GM18520 (cell line): Measurements from ENCODE around the gene COPS7A.

Source experiments
- ATAC-seq: cut with Tn5 transposase; IDR thresholded peaks from one replicate; pipeline ENCODE4 v1.9.1; 2021; ENCODE audit not compliant: unreplicated experiment

The COPS7A gene

DNA sequence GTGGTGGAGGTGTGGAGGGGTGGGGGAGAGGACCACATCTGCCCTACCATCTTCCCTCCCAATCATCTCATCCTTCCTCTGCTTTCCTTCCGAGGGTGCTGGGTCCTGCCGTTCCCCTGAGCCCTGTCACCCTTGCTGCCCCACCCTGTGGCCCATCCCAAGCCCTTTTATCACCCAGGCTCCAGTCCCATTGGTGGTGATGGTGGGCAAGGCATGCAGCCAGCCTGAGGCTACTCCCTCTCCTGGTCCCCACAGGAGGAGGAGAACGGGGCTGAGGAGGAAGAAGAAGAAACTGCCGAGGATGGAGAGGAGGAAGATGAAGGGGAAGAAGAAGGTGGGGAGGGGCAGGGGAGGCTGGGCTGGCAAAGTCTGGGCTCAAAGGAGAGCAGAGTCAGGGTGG lies 45.8 kb downstream of the COPS7A start:
- no peak for ATAC-seq

DNA sequence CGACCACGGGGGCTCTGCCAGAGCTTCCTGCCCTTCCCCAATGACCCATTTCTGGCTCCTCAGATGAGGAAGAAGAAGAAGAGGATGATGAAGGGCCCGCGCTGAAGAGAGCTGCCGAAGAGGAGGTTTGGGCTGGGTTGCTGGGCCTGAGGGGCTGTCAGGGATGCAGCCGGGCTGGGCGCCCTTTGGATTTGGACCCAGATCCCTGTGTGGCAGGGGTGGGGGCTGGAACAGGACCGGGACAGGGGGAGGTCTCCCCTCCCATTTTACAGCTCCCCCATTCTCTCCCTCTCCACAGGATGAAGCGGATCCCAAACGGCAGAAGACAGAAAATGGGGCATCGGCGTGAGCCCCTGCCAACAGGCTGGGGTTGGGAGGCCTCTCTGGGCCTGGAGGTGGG lies 46.2 kb downstream of the COPS7A start:
- no peak for ATAC-seq

DNA sequence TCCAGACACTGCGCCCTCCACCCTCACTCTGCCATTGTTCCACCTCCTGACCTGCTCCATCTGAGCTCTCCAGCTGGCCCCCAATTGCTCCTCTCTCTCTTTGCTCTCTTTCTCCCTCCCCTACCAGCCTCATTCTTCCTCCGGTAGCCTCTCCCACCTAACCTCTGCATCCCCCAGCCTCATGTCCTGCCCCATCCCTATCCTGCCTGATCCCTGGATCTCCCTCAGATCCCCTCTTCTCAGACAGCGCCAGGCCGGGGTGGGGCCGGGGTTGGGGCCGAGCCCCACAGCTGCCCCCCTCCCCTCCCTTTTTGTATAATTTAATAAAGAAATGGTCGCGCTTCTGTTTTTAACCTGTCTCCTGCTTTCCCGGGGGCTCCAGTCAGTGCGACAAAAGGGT lies 46.8 kb downstream of the COPS7A start:
- ATAC-seq, result no peak

DNA sequence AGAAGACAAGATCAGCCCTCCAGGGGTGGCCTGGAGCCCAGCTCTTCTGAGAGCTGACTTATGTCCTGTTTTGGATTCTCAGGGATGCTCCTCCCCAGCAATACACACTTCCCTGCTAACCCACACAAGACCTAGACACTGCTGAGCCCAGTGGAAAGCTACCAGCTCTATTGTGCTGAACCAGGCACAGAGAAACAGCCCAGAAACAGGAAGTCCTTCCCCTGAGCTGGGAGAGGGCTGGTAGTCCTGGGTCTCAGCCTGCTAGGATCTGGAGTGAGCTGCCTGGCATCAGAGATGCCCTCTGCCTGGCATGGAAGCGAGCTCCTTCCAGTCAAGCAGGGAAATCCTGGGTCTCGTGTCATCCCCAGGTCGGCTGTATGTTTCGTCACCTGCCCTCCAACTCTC lies 47.2 kb downstream of the COPS7A start:
- no peak for ATAC-seq

DNA sequence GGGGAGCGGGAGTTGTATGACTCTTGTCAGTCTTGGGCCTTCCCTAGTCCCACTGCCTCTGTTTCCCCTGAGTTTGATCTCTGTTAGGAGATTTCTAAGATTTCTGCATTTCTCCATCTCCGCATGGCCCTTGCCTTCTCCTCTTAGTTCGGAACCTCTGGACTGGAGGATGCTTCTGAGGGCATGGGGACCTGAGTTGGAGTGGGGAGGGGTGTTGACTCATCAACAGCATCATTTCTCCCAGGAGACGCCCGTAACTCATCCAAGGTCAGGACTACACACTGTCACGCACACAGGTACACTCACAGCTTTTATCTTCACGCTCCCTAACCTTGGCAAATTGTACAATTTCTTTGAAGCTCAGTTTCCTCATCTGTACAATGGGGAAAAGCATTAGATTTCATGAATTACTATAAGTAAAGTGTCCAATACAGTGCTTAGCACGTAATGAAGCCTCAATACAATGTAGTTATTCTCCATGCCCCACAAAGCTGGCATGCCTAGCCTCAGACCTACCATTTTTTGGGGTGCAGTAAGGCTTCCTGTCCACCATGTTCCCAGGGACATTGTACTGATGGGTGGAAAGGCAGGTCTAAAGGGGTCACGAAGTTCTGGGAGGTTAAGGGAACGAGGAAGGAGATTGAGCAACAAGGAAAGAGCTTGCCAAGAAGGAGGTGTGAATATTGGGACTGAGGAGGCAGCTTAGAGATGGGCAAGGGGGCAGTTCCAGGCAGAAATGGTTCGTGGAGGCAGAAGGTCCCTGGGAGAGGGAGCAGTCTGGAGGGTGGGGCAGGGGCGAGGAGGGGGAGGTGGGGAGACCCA lies 47.9 kb downstream of the COPS7A start:
- no peak for ATAC-seq

DNA sequence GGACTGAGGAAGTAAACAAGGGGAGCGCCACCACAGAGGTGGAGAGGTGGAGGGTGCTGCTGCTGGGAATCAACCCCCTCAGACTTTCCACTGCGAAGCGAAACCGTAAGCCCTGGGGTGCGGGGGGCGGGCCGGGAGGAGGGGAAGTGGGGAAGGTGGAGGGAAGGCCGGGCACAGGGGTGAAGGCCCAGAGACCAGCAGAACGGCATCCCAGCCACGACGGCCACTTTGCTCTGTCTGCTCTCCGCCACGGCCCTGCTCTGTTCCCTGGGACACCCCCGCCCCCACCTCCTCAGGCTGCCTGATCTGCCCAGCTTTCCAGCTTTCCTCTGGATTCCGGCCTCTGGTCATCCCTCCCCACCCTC lies 48.5 kb downstream of the COPS7A start, which contains the start of gene LAG3:
Gene LAG3 (plus strand): TSS at position 190 of the 365 bp plus-strand sequence. CDS start 333 bp downstream, outside the sequence.
- no peak for ATAC-seq

DNA sequence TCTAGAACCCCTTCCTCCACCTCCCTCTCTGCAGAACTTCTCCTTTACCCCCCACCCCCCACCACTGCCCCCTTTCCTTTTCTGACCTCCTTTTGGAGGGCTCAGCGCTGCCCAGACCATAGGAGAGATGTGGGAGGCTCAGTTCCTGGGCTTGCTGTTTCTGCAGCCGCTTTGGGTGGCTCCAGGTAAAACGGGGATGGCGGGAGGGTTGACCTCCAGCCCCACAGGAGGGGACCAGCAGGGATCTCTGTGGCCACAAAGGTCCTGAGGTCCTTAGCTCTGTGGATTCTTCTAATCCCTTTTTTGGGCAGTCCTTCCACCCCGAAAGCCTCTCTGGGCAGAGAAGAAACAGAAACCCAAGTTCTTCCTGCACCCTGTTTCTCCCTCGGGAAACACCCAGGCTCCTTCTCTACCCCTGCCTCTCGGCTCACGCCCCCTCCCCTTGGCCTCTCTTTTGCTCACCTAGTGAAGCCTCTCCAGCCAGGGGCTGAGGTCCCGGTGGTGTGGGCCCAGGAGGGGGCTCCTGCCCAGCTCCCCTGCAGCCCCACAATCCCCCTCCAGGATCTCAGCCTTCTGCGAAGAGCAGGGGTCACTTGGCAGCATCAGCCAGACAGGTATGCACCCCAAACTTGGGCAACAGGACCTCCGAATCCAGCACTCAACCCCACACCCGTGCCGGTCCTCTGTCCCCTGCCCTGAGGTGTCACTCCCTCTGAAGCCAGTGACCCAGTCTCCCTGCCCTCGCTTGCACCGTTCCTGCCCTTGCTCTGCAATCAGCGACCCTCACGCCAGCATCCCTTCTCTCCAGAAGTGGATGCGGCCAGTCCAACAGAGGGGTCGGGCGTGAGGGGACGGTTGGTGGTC lies 49.1 kb downstream of the COPS7A start:
- ATAC-seq, result no peak

DNA sequence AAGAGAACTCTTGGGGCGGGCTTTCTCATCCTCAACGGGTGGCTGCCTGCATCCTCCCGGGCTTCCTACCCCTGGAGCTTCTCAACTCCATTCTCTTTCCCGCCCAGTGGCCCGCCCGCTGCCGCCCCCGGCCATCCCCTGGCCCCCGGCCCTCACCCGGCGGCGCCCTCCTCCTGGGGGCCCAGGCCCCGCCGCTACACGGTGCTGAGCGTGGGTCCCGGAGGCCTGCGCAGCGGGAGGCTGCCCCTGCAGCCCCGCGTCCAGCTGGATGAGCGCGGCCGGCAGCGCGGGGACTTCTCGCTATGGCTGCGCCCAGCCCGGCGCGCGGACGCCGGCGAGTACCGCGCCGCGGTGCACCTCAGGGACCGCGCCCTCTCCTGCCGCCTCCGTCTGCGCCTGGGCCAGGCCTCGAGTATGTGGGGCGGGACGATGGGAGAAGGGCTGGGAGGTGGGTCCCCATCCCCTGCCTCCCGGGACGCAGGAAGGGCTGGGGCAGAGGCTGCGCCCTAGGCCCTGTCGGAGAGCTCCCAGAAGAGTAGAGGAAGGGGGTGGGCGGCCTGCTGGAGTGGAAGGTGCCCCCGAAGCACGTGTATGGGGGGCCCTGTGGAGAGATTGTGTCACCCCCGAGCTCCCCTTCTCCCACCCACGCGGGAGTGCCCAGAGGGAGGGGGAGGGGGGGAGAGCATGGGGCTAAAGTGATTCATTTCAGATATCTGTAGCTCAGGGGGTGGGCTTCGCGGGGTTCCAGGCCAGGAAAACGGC lies 49.9 kb downstream of the COPS7A start:
- no peak for ATAC-seq

DNA sequence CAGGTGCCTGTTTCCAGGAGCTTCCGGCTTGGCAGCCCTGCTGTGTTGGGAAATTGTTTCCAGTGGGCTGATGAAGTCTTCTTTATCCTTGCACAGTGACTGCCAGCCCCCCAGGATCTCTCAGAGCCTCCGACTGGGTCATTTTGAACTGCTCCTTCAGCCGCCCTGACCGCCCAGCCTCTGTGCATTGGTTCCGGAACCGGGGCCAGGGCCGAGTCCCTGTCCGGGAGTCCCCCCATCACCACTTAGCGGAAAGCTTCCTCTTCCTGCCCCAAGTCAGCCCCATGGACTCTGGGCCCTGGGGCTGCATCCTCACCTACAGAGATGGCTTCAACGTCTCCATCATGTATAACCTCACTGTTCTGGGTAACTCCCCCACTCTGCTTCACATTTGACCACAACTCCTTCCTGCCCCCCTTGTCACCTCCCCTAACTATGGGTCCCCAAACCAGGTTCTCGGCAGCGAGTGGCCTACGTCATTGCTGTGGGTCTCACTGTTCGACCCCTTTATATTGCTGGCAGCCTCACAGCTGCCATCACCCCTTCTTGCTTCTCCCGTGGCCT lies 50.7 kb downstream of the COPS7A start:
- no peak for ATAC-seq

DNA sequence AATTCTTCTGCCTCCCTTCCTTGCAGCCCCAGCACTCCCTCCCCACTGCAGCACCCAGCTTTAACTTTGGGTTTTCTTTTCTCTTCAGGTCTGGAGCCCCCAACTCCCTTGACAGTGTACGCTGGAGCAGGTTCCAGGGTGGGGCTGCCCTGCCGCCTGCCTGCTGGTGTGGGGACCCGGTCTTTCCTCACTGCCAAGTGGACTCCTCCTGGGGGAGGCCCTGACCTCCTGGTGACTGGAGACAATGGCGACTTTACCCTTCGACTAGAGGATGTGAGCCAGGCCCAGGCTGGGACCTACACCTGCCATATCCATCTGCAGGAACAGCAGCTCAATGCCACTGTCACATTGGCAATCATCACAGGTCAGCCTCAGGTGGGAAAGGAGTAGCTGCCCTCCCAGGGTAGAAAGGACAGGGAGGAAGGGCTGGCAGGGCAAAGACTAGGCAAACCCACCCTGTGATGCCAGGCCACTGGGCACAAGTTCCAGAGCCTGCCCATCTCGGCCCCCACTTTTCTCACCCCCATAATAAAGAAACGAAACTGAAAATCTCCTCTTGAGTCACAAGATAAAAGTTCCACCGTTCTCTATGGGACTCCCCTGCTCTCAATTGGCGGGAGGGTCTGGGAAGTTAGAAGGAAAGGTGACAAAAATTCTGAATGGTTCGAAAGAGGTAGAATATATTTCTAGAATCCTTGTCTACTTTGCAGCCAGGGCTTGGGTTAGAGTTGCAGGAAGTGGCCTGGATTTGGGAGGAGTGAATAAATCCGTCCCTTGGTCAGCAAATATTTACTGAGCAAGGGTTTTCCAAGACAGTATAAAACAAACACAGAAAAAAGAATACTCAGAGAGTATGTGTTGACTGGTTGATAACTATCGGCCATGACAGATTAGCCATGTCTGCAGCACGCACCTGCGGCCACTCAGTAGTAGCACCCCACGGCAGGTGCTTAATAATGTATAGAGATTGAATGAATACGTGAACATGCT lies 51.6 kb downstream of the COPS7A start:
- no peak for ATAC-seq

DNA sequence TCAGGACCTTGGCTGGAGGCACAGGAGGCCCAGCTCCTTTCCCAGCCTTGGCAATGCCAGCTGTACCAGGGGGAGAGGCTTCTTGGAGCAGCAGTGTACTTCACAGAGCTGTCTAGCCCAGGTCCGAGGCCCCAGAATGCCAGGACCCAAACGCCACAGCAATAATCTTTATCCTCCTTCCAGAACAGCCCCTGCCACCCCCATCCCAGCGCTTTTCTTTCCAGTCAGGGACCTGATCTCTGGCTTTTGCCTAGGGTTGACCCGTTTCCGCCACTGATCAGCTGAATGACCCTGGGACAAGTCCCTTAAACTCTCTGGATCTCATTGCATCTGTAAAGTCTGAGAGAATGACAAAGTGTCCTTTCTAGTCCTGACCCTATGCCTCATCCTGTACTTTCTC lies 53.5 kb downstream of the COPS7A start:
- ATAC-seq, result no peak

DNA sequence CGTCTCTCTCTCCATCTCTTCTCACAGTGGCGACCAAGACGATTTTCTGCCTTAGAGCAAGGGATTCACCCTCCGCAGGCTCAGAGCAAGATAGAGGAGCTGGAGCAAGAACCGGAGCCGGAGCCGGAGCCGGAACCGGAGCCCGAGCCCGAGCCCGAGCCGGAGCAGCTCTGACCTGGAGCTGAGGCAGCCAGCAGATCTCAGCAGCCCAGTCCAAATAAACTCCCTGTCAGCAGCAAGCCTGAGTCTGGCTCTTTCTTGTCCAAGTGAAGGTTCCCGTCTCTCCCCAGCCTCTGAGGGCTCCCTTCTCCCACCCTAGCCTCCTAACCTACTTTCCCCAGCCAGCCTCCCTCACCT lies 54.3 kb downstream of the COPS7A start:
- no peak for ATAC-seq

DNA sequence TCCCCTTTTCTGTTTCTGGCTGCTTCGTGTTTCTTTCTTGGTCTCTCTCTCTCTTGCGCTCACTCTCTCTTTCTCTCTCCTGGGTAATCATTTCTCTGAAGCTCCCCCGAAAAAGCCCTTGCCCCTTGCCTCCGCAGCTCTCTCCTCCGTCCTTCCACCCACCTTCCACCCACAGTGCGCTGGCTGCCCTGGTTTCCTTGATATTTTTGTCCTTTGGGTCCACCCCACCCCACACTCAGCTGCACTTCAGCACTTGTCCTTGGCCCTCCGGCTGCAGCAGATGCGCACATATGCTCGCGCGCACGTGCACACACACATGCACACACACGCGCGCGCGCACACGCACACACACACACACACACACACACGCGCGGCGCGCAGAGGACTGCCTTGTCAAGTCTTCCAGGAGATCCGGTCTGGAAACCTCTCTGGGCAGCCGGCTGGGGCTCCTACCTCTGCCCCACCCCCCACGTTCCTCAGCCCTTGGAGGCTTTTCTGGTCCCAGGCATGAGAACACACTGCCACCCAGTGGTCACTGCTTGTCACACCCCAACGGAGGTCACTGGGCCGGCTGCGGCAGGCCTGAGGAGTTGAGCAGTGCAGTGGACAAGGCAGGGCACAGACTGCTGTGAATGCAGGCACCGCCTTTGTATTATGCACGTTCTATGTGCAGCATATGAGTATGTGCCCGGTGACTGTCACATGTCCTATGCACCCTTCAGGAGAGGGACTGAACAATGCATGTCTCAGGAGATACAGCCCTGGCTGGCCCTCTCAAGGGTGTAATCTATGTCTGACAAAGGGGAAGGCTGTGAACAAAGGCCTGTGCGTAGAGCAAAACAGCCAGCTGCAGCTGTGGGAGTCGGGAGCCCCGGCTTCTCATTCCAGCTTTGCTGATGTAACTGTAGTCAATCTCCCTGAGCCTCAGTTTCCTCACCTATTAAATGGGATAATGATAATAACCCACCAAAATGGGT lies 55.0 kb downstream of the COPS7A start:
- ATAC-seq, result peak; percentile 70

DNA sequence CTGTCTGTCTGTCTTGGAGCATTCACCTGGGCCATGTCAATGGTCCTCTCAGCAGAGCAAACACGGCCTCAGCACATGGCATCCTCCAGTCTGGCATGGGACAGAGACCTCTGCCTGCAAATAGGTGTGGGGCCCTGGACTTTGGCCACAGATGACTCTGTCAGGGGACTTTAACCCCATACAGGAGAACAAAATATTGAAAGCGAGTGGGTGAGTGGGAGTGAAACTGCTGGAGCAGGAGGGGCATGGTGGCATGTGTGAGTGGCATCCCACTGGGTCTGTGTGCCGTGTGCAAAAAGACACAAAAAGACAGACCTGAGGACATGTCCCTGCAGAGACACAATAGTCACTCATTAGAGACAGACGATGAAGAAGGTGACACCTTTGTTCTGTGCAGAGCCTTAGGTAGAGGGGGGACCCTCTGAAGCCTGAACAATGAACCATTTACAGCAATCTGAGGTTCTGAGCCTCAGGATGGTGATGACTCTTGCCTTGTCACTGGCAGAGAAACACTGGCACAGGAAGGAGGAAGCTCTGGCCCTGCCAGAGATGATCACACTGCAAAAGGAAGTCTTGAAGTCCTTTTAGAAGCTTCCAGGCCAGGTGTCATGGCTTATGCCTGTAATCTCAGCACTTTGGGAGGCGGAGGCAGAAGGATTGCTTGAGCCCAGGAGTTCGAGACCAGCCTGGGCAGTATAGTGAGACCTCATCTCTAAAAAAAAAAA lies 56.0 kb downstream of the COPS7A start:
- no peak for ATAC-seq

DNA sequence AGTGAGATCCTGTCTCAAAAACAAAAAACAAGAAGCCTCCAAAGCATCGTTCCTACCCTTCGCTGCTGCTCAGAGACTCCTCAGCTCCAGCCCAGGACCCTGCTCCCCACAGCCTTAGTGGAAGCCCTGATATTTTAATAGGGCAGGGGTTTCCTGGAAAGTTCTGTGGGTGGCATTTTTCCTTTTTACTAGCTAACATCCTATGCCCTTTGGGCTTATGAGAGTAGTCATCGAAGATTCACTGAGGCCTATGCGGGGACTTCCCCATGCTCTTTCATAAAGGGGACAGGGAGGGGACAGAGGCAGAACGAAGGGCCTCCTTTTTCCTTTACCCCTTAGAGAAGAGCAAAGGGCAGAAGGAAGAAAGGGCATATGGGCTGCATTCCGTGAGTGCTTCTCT lies 56.7 kb downstream of the COPS7A start:
- no peak for ATAC-seq
